ENCODE measurements around the gene WDR59.

- TF ChIP-seq CTCF (IDR thresholded peaks at IDR 0.05): no peak
- no peak for TF ChIP-seq POLR2A (IDR thresholded peaks at IDR 0.05)
These were observed 85.1 kb downstream of the WDR59 start for GRCh38 chr16:74899816-74900215.

Measured in transverse colon (tissue), 3 donors.